HEK293 (cell line): ENCODE data around the gene B4GALT5.

Experiments
- CTCF ChIP-seq: fragments of 450-650 bp; formaldehyde crosslinking; IDR thresholded peaks from 2 replicates; pipeline ENCODE4 v1.5.1; 2016; ENCODE audit warnings: missing biosample characterization, missing genetic modification characterization
- REST ChIP-seq: fragments of 450-650 bp; formaldehyde crosslinking; IDR thresholded peaks from 2 replicates; pipeline ENCODE4 v1.5.1; 2016; ENCODE audit warnings: missing biosample characterization, missing genetic modification characterization
- ZBTB8A ChIP-seq: fragments of 450-650 bp; formaldehyde crosslinking; IDR thresholded peaks from 2 replicates; pipeline ENCODE4 v1.5.1; 2016; ENCODE audit warnings: missing biosample characterization, missing genetic modification characterization
- ZNF140 ChIP-seq: fragments of 450-650 bp; formaldehyde crosslinking; IDR thresholded peaks from 2 replicates; pipeline ENCODE4 v1.5.1; 2016; ENCODE audit warnings: missing biosample characterization, missing genetic modification characterization
- ZNF146 ChIP-seq: fragments of 450-650 bp; formaldehyde crosslinking; IDR thresholded peaks from 2 replicates; pipeline ENCODE4 v1.5.1; 2016; ENCODE audit warnings: missing biosample characterization, missing genetic modification characterization
- ZNF18 ChIP-seq: fragments of 450-650 bp; formaldehyde crosslinking; IDR thresholded peaks from 2 replicates; pipeline ENCODE4 v1.5.1; 2016; ENCODE audit warnings: missing biosample characterization, missing genetic modification characterization
- ZNF211 ChIP-seq: fragments of 450-650 bp; formaldehyde crosslinking; IDR thresholded peaks from 2 replicates; pipeline ENCODE4 v1.5.1; 2016; ENCODE audit warnings: low read depth, missing biosample characterization, missing genetic modification characterization
- ZNF302 ChIP-seq: fragments of 450-650 bp; formaldehyde crosslinking; IDR thresholded peaks from 2 replicates; pipeline ENCODE4 v1.5.1; 2016; ENCODE audit warnings: missing biosample characterization, missing genetic modification characterization, low read depth
- ZNF514 ChIP-seq: fragments of 450-650 bp; formaldehyde crosslinking; IDR thresholded peaks from 2 replicates; pipeline ENCODE4 v1.5.1; 2016; ENCODE audit warnings: missing biosample characterization, missing genetic modification characterization
- ZNF777 ChIP-seq: fragments of 450-650 bp; formaldehyde crosslinking; IDR thresholded peaks from 2 replicates; pipeline ENCODE4 v1.5.1; 2017; ENCODE audit warnings: missing biosample characterization, missing genetic modification characterization, borderline replicate concordance
- ZNF843 ChIP-seq: fragments of 450-650 bp; formaldehyde crosslinking; IDR thresholded peaks from 2 replicates; pipeline ENCODE4 v1.5.1; 2016; ENCODE audit warnings: missing biosample characterization, missing genetic modification characterization

- TF ChIP-seq ZNF140 (tag by site-specific recombination), result no peak
- no peak for TF ChIP-seq ZNF514 (tag by site-specific recombination)
- TF ChIP-seq ZNF211 (tag by site-specific recombination), result no peak
- TF ChIP-seq CTCF (tag by site-specific recombination), result no peak
- no peak for TF ChIP-seq ZNF18
- TF ChIP-seq ZNF843, result no peak
- TF ChIP-seq REST (tag by site-specific recombination), result no peak
- no peak for TF ChIP-seq ZNF777 (tag by site-specific recombination)
- TF ChIP-seq ZBTB8A (tag by site-specific recombination), result no peak
- TF ChIP-seq ZNF302, result no peak
- no peak for TF ChIP-seq ZNF146 (tag by site-specific recombination)
Measured at GRCh38 chr20:49725694-49726093, 12.0 kb upstream of the B4GALT5 start.
